ENCODE results near the gene PKNOX2. TPM values are rescaled to one million over a fixed set of nuclear protein-coding genes. Genes with fewer than 3 reads are reported as not detected.

The PKNOX2 gene
- total RNA-seq, 5 donors from 2014 or later (not counting 1 experiment from before 2014, with no cell fraction given) = 0.55 TPM; not detected in 4

DNA sequence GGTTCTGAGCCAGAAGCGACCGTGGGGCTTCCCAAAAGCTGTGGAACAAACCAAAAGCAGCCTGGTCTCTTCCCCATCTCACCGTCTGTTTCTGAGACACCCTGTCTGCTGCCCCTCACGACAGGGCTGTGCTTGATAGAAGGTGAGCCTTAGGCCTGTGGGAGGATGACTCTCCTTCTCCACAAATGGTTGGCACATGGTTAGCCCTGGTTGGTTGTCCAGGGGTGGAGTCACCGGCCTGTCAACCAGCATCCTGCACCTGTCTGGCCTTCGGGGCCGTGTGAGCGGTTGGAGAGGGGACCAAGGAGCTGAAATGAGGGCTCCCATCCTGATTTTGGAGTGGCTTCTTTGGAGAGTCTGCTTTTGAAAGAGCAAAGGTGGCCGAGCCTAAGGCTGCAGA is 135.3 kb downstream of the PKNOX2 start:
- ATAC-seq (replicated peaks in 1 of 4) = no peak
- ChIA-PET CTCF (no interaction called here), POLR2A (no interaction called here)
- Mint-ChIP-seq H3K27ac (no peak overlapping the region), H3K27me3 (peaks cover 6% of the 10 kb centered on the region in 2 donors), H3K9me3 (no peaks in the 10 kb centered on the region), H3K4me1 (no peaks in the 10 kb centered on the region), H3K36me3 (no peaks in the 10 kb centered on the region), H3K4me3 (no peak overlapping the region)
- H3K36me3 ChIP-seq (ENCODE audit: control insufficient read depth in 2 of 2, extremely low read depth in 1 of 2, insufficient read depth in 1 of 2, low read length in 1 of 2) = no peaks in the 10 kb centered on the region
- no peak for DNase-seq
- H3K27me3 ChIP-seq (replicated peaks in 1 of 2; ENCODE audit: control insufficient read depth in 2 of 2, extremely low read depth in 1 of 2, insufficient read depth in 2 of 2, low read length in 1 of 2) = peaks cover 0 to 18% of the 10 kb centered on the region in 2 experiments
- H3K27ac ChIP-seq (ENCODE audit: low read length) = no peak overlapping the region
- no peaks in the 10 kb centered on the region for H3K4me1 ChIP-seq (ENCODE audit: control insufficient read depth in 1 of 2, extremely low read depth in 1 of 2, insufficient read depth in 2 of 2, low read length in 2 of 2)
- no peak overlapping the region for H3K4me3 ChIP-seq (ENCODE audit: control insufficient read depth in 1 of 2, extremely low read depth in 1 of 2, low read length in 1 of 2)
- no peaks in the 10 kb centered on the region for H3K9me3 ChIP-seq
- WGBS (ENCODE audit: insufficient coverage) = 81% methylated on average over 6 of the region's 9 CpGs

- H3K9me3 ChIP-seq = no peaks in the 10 kb centered on the region
- H3K36me3 ChIP-seq (ENCODE audit: control insufficient read depth in 2 of 2, extremely low read depth in 1 of 2, insufficient read depth in 1 of 2, low read length in 1 of 2) = no peaks in the 10 kb centered on the region
- WGBS (ENCODE audit: insufficient coverage) = 89% methylated on average over 1 of the region's 3 CpGs
- Mint-ChIP-seq H3K27ac (no peak overlapping the region), H3K9me3 (no peaks in the 10 kb centered on the region), H3K4me1 (no peaks in the 10 kb centered on the region), H3K27me3 (peaks cover 3 to 4% of the 10 kb centered on the region in 2 donors), H3K4me3 (no peak overlapping the region), H3K36me3 (no peaks in the 10 kb centered on the region)
- no peak for DNase-seq
- H3K27me3 ChIP-seq (replicated peaks in 1 of 2; ENCODE audit: control insufficient read depth in 2 of 2, extremely low read depth in 1 of 2, insufficient read depth in 2 of 2, low read length in 1 of 2) = peaks cover 0 to 18% of the 10 kb centered on the region in 2 experiments
- ChIA-PET CTCF (no interaction called here), POLR2A (no interaction called here)
- no peaks in the 10 kb centered on the region for H3K4me1 ChIP-seq (ENCODE audit: control insufficient read depth in 1 of 2, extremely low read depth in 1 of 2, insufficient read depth in 2 of 2, low read length in 2 of 2)
- ATAC-seq (replicated peaks in 1 of 4) = no peak
- H3K4me3 ChIP-seq (ENCODE audit: control insufficient read depth in 1 of 2, extremely low read depth in 1 of 2, low read length in 1 of 2) = no peak overlapping the region
- H3K27ac ChIP-seq (ENCODE audit: low read length) = no peak overlapping the region
Measured at GRCh38 chr11:125300791-125301218, 136.3 kb downstream of the PKNOX2 start.

DNA sequence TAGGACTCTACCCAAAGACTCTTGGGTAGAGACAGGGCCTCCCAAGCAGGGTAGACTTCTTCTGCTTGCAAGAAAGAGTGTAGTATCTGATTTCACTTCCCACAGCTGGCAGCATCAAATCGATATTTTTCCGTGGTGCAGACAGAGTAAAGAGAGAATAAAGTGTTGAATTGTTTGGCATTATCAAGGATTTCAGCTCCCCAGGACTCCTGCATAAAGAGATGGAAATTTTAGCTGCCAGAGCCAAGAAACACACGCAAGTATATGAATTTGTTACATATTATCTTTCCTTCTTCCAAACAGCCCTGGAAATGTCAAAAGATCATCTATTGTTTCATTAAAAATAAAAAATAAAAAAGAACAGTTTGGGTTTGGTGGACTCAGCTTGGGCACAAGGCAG is 136.8 kb downstream of the PKNOX2 start:
- peaks cover under 1 to 2% of the 10 kb centered on the region in 2 donors for H3K27me3 Mint-ChIP-seq
- H3K4me1 Mint-ChIP-seq = no peaks in the 10 kb centered on the region
- CTCF ChIA-PET = no interaction called here
- no peaks in the 10 kb centered on the region for H3K9me3 Mint-ChIP-seq
- no peaks in the 10 kb centered on the region for H3K4me1 ChIP-seq (ENCODE audit: control insufficient read depth in 1 of 2, extremely low read depth in 1 of 2, insufficient read depth in 2 of 2, low read length in 2 of 2)
- no peaks in the 10 kb centered on the region for H3K36me3 ChIP-seq (ENCODE audit: control insufficient read depth in 2 of 2, extremely low read depth in 1 of 2, insufficient read depth in 1 of 2, low read length in 1 of 2)
- ATAC-seq (replicated peaks in 1 of 4) (no peak), DNase-seq (no peak)
- H3K4me3 Mint-ChIP-seq = no peak overlapping the region
- no CpG with 5 or more reads among the region's 3 CpGs for WGBS (ENCODE audit: insufficient coverage)
- H3K27ac ChIP-seq (ENCODE audit: low read length) = no peak overlapping the region
- H3K4me3 ChIP-seq (ENCODE audit: control insufficient read depth in 1 of 2, extremely low read depth in 1 of 2, low read length in 1 of 2) = no peak overlapping the region
- POLR2A ChIA-PET = no interaction called here
- H3K36me3 Mint-ChIP-seq = no peaks in the 10 kb centered on the region
- H3K27me3 ChIP-seq (replicated peaks in 1 of 2; ENCODE audit: control insufficient read depth in 2 of 2, extremely low read depth in 1 of 2, insufficient read depth in 2 of 2, low read length in 1 of 2) = peaks cover 0 to 18% of the 10 kb centered on the region in 2 experiments
- H3K27ac Mint-ChIP-seq = no peak overlapping the region
- H3K9me3 ChIP-seq = no peaks in the 10 kb centered on the region

DNA sequence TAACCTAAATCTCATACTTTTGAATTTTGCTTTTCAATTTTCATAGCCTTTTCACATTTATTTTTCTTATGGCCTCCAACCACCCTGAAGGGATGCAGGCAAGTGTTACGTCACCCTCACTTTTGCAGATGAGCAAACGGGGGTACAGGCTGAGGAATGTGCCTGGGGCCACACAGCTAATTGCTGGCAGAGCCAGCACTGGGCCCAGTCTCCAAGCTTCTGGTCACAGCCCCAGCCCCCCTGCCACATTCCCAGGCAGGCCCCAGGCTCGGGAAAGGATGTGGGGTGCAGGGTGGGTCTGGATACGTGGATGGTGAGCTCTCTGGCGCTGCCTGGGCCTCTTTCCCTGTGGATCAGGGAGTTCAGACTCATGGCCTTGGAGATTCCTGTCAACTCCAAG is 138.6 kb downstream of the PKNOX2 start:
- Mint-ChIP-seq H3K36me3 (no peaks in the 10 kb centered on the region), H3K27me3 (peaks cover 0 to 3% of the 10 kb centered on the region in 2 donors), H3K9me3 (no peaks in the 10 kb centered on the region), H3K4me1 (no peaks in the 10 kb centered on the region), H3K4me3 (no peak overlapping the region), H3K27ac (no peak overlapping the region)
- H3K36me3 ChIP-seq (ENCODE audit: control insufficient read depth in 2 of 2, extremely low read depth in 1 of 2, insufficient read depth in 1 of 2, low read length in 1 of 2) = no peaks in the 10 kb centered on the region
- no peak for ATAC-seq (replicated peaks in 1 of 4)
- H3K27ac ChIP-seq (ENCODE audit: low read length) = no peak overlapping the region
- ChIA-PET POLR2A (no interaction called here), CTCF (no interaction called here)
- WGBS (ENCODE audit: insufficient coverage) = 81% methylated on average over 2 of the region's 5 CpGs
- DNase-seq = no peak
- peaks cover 0 to 22% of the 10 kb centered on the region in 2 experiments for H3K27me3 ChIP-seq (replicated peaks in 1 of 2; ENCODE audit: control insufficient read depth in 2 of 2, extremely low read depth in 1 of 2, insufficient read depth in 2 of 2, low read length in 1 of 2)
- H3K4me3 ChIP-seq (ENCODE audit: control insufficient read depth in 1 of 2, extremely low read depth in 1 of 2, low read length in 1 of 2) = no peak overlapping the region
- no peaks in the 10 kb centered on the region for H3K9me3 ChIP-seq
- H3K4me1 ChIP-seq (ENCODE audit: control insufficient read depth in 1 of 2, extremely low read depth in 1 of 2, insufficient read depth in 2 of 2, low read length in 2 of 2) = no peaks in the 10 kb centered on the region

- Histone ChIP-seq H3K4me1 (ENCODE audit: control insufficient read depth in 1 of 2, extremely low read depth in 1 of 2, insufficient read depth in 2 of 2, low read length in 2 of 2) (no peaks in the 10 kb centered on the region), H3K27ac (ENCODE audit: low read length) (no peak overlapping the region), H3K36me3 (ENCODE audit: control insufficient read depth in 2 of 2, extremely low read depth in 1 of 2, insufficient read depth in 1 of 2, low read length in 1 of 2) (no peaks in the 10 kb centered on the region), H3K4me3 (ENCODE audit: control insufficient read depth in 1 of 2, extremely low read depth in 1 of 2, low read length in 1 of 2) (no peak overlapping the region), H3K9me3 (no peaks in the 10 kb centered on the region), H3K27me3 (replicated peaks in 1 of 2; ENCODE audit: control insufficient read depth in 2 of 2, extremely low read depth in 1 of 2, insufficient read depth in 2 of 2, low read length in 1 of 2) (peaks cover 0 to 22% of the 10 kb centered on the region in 2 experiments)
- Mint-ChIP-seq H3K4me1 (no peaks in the 10 kb centered on the region), H3K4me3 (no peak overlapping the region), H3K27ac (no peak overlapping the region), H3K36me3 (no peaks in the 10 kb centered on the region), H3K27me3 (peaks cover 3 to 4% of the 10 kb centered on the region in 2 donors), H3K9me3 (no peaks in the 10 kb centered on the region)
- DNase-seq = no peak
- WGBS (ENCODE audit: insufficient coverage) = 85% methylated on average over 2 of the region's 5 CpGs
- ChIA-PET POLR2A (no interaction called here), CTCF (no interaction called here)
- ATAC-seq (replicated peaks in 1 of 4) = no peak
Measured at GRCh38 chr11:125303694-125304093, 139.1 kb downstream of the PKNOX2 start.

GRCh38 chr11:125304136-125304535 is 139.6 kb downstream of the PKNOX2 start:
- H3K4me3 ChIP-seq (ENCODE audit: control insufficient read depth in 1 of 2, extremely low read depth in 1 of 2, low read length in 1 of 2) = no peak overlapping the region
- ATAC-seq (replicated peaks in 1 of 4) = no peak
- peaks cover 7 to 8% of the 10 kb centered on the region in 2 donors for H3K27me3 Mint-ChIP-seq
- WGBS (ENCODE audit: insufficient coverage) = 61% methylated on average over 4 of the region's 7 CpGs
- H3K4me1 ChIP-seq (ENCODE audit: control insufficient read depth in 1 of 2, extremely low read depth in 1 of 2, insufficient read depth in 2 of 2, low read length in 2 of 2) = no peaks in the 10 kb centered on the region
- no peaks in the 10 kb centered on the region for H3K9me3 ChIP-seq
- H3K36me3 Mint-ChIP-seq = no peaks in the 10 kb centered on the region
- no peak overlapping the region for H3K27ac ChIP-seq (ENCODE audit: low read length)
- no peaks in the 10 kb centered on the region for H3K4me1 Mint-ChIP-seq
- no peak overlapping the region for H3K27ac Mint-ChIP-seq
- H3K27me3 ChIP-seq (replicated peaks in 1 of 2; ENCODE audit: control insufficient read depth in 2 of 2, extremely low read depth in 1 of 2, insufficient read depth in 2 of 2, low read length in 1 of 2) = peaks cover 0 to 22% of the 10 kb centered on the region in 2 experiments
- CTCF ChIA-PET = no interaction called here
- no peak for DNase-seq
- no peaks in the 10 kb centered on the region for H3K36me3 ChIP-seq (ENCODE audit: control insufficient read depth in 2 of 2, extremely low read depth in 1 of 2, insufficient read depth in 1 of 2, low read length in 1 of 2)
- POLR2A ChIA-PET = no interaction called here
- H3K4me3 Mint-ChIP-seq = no peak overlapping the region
- H3K9me3 Mint-ChIP-seq = no peaks in the 10 kb centered on the region

GRCh38 chr11:125304876-125305275 is 140.3 kb downstream of the PKNOX2 start:
- 83% methylated on average over 3 of the region's 9 CpGs for WGBS (ENCODE audit: insufficient coverage)
- POLR2A ChIA-PET = no interaction called here
- H3K27ac Mint-ChIP-seq = no peak overlapping the region

More at GRCh38 chr11:125304876-125305275, 140.3 kb downstream of the PKNOX2 start:
- Mint-ChIP-seq H3K36me3 (no peaks in the 10 kb centered on the region), H3K4me3 (no peak overlapping the region), H3K9me3 (no peaks in the 10 kb centered on the region), H3K27me3 (peaks cover 8 to 11% of the 10 kb centered on the region in 2 donors), H3K4me1 (no peaks in the 10 kb centered on the region)
- H3K9me3 ChIP-seq = no peaks in the 10 kb centered on the region
- H3K27me3 ChIP-seq (replicated peaks in 1 of 2; ENCODE audit: control insufficient read depth in 2 of 2, extremely low read depth in 1 of 2, insufficient read depth in 2 of 2, low read length in 1 of 2) = peaks cover 0 to 22% of the 10 kb centered on the region in 2 experiments
- no peak overlapping the region for H3K4me3 ChIP-seq (ENCODE audit: control insufficient read depth in 1 of 2, extremely low read depth in 1 of 2, low read length in 1 of 2)
- no peaks in the 10 kb centered on the region for H3K4me1 ChIP-seq (ENCODE audit: control insufficient read depth in 1 of 2, extremely low read depth in 1 of 2, insufficient read depth in 2 of 2, low read length in 2 of 2)
- no peaks in the 10 kb centered on the region for H3K36me3 ChIP-seq (ENCODE audit: control insufficient read depth in 2 of 2, extremely low read depth in 1 of 2, insufficient read depth in 1 of 2, low read length in 1 of 2)
- ATAC-seq (replicated peaks in 1 of 4) (no peak), DNase-seq (no peak)
- no peak overlapping the region for H3K27ac ChIP-seq (ENCODE audit: low read length)
- CTCF ChIA-PET = no interaction called here
